ENCODE measurements around the gene CHPF.

The CHPF gene

GRCh38 chr2:219502618-219503017, 41.0 kb downstream of the CHPF start:
- Histone ChIP-seq H3K4me3 (ENCODE audit: low read depth, low read length) (no peak overlapping the region), H3K36me3 (ENCODE audit: control insufficient read depth in 2 of 2, insufficient read depth in 1 of 2, low read length in 2 of 2) (peaks cover 0 to 53% of the 10 kb centered on the region in 2 experiments; a peak in 2 of 3 replicates), H3K27ac (ENCODE audit: extremely low read depth, low read depth, low read length) (no peak overlapping the region), H3K4me1 (ENCODE audit: control insufficient read depth, insufficient read depth, low read length) (0 out of 2 replicates have a peak, but pooled peaks cover 5% of the 10 kb centered on the region), H3K9me3 (ENCODE audit: control insufficient read depth, insufficient read depth, low read depth, low read length) (no peaks in the 10 kb centered on the region)
- POLR2A ChIA-PET, result no interaction called here
- TF ChIP-seq ZFP69B (tag by site-specific recombination; IDR thresholded peaks at IDR 0.05) (no peak), ZNF449 (tag by site-specific recombination; IDR thresholded peaks at IDR 0.05) (no peak)
- TF ChIP-seq, protein P1, sequence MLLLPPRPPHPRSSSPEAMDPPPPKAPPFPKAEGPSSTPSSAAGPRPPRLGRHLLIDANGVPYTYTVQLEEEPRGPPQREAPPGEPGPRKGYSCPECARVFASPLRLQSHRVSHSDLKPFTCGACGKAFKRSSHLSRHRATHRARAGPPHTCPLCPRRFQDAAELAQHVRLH (tag by site-specific recombination; IDR thresholded peaks at IDR 0.05), result no peak
- CTCF ChIA-PET, result interaction anchor here (0.8 to 1.4 kb wide), 2 partner anchors 27 kb away, joined by 4 to 5 read pairs; no protein-coding TSS in a partner anchor

DNA sequence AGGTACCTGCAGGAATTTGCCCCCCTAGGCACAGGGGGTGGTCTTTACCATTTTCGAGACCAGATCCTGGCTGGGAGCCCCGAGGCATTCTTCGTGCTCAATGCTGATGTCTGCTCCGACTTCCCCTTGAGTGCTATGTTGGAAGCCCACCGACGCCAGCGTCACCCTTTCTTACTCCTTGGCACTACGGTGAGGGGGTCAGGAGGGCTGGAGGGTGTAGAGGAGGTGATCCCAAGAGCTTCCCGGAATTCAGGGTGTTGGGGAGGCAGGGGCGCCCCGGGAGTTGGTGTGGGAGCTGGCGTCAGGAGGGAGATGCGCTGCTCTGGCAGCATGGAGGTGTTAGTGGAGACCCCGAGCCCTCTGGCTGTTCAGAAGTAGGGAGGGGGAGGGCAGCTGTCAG, 41.8 kb downstream of the CHPF start:
- Histone ChIP-seq H3K4me3 (ENCODE audit: low read depth, low read length) (no peak overlapping the region), H3K4me1 (ENCODE audit: control insufficient read depth, insufficient read depth, low read length) (0 out of 2 replicates have a peak, but pooled peaks cover 5% of the 10 kb centered on the region), H3K9me3 (ENCODE audit: control insufficient read depth, insufficient read depth, low read depth, low read length) (no peaks in the 10 kb centered on the region), H3K36me3 (ENCODE audit: control insufficient read depth in 2 of 2, insufficient read depth in 1 of 2, low read length in 2 of 2) (peaks cover 0 to 45% of the 10 kb centered on the region in 2 experiments; a peak in 2 of 3 replicates), H3K27ac (ENCODE audit: extremely low read depth, low read depth, low read length) (no peak overlapping the region)
- POLR2A ChIA-PET, result no interaction called here
- TF ChIP-seq KLF1 (tag by site-specific recombination; IDR thresholded peaks at IDR 0.05) (no peak), ZNF394 (tag by site-specific recombination; IDR thresholded peaks at IDR 0.05; ENCODE audit: borderline replicate concordance) (no peak), INSM2 (tag by site-specific recombination; IDR thresholded peaks at IDR 0.05) (no peak), ZNF624 (tag by site-specific recombination; IDR thresholded peaks at IDR 0.05) (no peak), ZNF560 (tag by site-specific recombination; IDR thresholded peaks at IDR 0.05; ENCODE audit: borderline replicate concordance) (no peak), MEIS1 (CRISPR knock-in tag; IDR thresholded peaks at IDR 0.05; ENCODE audit: borderline replicate concordance) (no peak)
- CTCF ChIA-PET, result interaction anchor here (4.6 to 9.5 kb wide), 2 partner anchors 10 to 25 kb away, joined by 29 to 150 read pairs; partner anchors contain the start of gene ASIC4

- Histone ChIP-seq H3K4me3 (ENCODE audit: low read depth, low read length) (no peak overlapping the region), H3K36me3 (ENCODE audit: control insufficient read depth in 2 of 2, insufficient read depth in 1 of 2, low read length in 2 of 2) (peaks cover 0 to 29% of the 10 kb centered on the region in 2 experiments; a peak in 2 of 3 replicates), H3K4me1 (ENCODE audit: control insufficient read depth, insufficient read depth, low read length) (peaks cover 8% of the 10 kb centered on the region; the same call in 1 of the 2 replicates), H3K9me3 (ENCODE audit: control insufficient read depth, insufficient read depth, low read depth, low read length) (no peaks in the 10 kb centered on the region), H3K27ac (ENCODE audit: extremely low read depth, low read depth, low read length) (no peak overlapping the region)
- POLR2A ChIA-PET, result interaction anchor here (0.6 to 0.7 kb wide), 3 partner anchors 9 to 112 kb away, joined by 3 to 4 read pairs (median 3); no protein-coding TSS in a partner anchor
- CTCF ChIA-PET, result interaction anchor here (0.5 to 11.4 kb wide), 13 partner anchors 12 to 97 kb away, joined by 3 to 252 read pairs (median 4); partner anchors contain the start of gene ASIC4
- no peak for TF ChIP-seq ZNF558 (tag by site-specific recombination; IDR thresholded peaks at IDR 0.05)
- no peak for TF ChIP-seq ZNF629 (tag by site-specific recombination; IDR thresholded peaks at IDR 0.05)
- no peak for TF ChIP-seq KLF9 (tag by site-specific recombination; IDR thresholded peaks at IDR 0.05; ENCODE audit: low read depth)
- TF ChIP-seq ZNF324 (tag by site-specific recombination; IDR thresholded peaks at IDR 0.05), result no peak
- TF ChIP-seq, protein P2, sequence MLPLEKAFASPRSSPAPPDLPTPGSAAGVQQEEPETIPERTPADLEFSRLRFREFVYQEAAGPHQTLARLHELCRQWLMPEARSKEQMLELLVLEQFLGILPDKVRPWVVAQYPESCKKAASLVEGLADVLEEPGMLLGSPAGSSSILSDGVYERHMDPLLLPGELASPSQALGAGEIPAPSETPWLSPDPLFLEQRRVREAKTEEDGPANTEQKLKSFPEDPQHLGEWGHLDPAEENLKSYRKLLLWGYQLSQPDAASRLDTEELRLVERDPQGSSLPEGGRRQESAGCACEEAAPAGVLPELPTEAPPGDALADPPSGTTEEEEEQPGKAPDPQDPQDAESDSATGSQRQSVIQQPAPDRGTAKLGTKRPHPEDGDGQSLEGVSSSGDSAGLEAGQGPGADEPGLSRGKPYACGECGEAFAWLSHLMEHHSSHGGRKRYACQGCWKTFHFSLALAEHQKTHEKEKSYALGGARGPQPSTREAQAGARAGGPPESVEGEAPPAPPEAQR (tag by site-specific recombination; IDR thresholded peaks at IDR 0.05), result no peak
- TF ChIP-seq, protein P3, sequence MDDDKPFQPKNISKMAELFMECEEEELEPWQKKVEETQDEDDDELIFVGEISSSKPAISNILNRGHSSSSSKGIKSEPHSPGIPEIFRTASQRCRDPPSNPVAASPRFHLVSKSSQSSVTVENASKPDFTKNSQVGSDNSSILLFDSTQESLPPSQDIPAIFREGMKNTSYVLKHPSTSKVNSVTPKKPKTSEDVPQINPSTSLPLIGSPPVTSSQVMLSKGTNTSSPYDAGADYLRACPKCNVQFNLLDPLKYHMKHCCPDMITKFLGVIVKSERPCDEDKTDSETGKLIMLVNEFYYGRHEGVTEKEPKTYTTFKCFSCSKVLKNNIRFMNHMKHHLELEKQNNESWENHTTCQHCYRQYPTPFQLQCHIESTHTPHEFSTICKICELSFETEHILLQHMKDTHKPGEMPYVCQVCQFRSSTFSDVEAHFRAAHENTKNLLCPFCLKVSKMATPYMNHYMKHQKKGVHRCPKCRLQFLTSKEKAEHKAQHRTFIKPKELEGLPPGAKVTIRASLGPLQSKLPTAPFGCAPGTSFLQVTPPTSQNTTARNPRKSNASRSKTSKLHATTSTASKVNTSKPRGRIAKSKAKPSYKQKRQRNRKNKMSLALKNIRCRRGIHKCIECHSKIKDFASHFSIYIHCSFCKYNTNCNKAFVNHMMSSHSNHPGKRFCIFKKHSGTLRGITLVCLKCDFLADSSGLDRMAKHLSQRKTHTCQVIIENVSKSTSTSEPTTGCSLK (tag by site-specific recombination; IDR thresholded peaks at IDR 0.05), result no peak
- TF ChIP-seq ZNF398 (tag by site-specific recombination; IDR thresholded peaks at IDR 0.05), result no peak
- no peak for TF ChIP-seq ZNF366 (tag by site-specific recombination; conservative IDR thresholded peaks at IDR 0.05)
- TF ChIP-seq ZNF214 (tag by site-specific recombination; IDR thresholded peaks at IDR 0.05; ENCODE audit: borderline replicate concordance), result no peak
- TF ChIP-seq ZBTB17 (tag by site-specific recombination; IDR thresholded peaks at IDR 0.05), result 0 out of 2 replicates have a peak, but pooled peaks have one; percentile 33
- TF ChIP-seq HOXC10 (CRISPR knock-in tag; IDR thresholded peaks at IDR 0.05), result no peak
These were observed 43.5 kb downstream of the CHPF start for GRCh38 chr2:219500135-219500534.

All from HEK293 (cell line).